ENCODE measurements around the gene NR2F2. TPM values are rescaled to one million over a fixed set of nuclear protein-coding genes. Genes with fewer than 3 reads are reported as not detected.

Gene NR2F2
- total RNA-seq, 1 experiment from 2014 or later = 140 TPM

DNA sequence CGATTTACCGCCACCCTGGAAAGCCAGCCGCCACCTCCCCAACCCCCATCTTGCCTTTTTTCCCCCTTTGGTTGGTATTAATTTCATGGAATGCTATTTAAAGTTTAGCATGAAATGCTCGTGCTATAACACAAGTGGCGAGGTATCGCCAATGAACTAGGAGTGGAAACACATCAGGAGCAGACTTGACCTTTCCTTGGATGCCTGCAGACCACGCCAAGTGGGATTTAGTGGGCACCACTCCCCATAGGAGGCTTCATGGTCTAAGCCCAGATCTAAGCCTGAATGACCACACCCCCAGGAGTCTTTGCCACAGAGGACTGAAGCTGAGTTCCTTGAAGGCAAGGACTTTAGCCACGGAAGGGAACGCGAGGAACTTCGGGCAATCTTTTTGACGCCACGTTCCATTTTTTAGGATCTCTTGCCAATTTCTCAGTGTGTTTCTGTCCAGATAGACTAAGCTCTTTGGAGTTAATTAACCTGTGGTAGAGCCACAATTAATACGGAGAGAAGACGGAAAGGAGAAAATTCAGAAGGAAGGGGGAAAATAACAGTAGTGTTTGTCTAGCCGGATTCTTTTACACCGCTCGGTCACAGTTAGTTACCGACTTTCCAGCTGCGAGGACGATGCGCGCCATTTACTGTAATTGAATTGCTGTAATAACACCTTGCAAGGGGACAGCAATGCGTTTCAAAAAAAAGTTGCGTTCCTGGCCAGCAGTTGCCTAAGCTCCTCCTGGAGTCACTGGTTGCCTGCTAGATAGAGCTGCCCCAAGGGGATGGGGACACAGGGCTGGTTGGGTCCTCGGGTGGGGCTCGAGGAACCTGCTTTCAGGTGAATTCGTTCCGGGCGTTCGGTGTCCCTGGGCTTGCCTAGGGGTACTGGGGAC lies 37.1 kb downstream of the NR2F2 start:
- H3K9me3 ChIP-seq = no peaks in the 10 kb centered on the region
- TF ChIP-seq CTCF (IDR thresholded peaks at IDR 0.05; ENCODE audit: insufficient read depth in 1 of 2, low read depth in 1 of 2, low read length in 1 of 2, severe bottlenecking in 1 of 2, unreplicated experiment in 1 of 2) = no peak
- no peak overlapping the region for H3K4me3 Mint-ChIP-seq (ENCODE audit: unreplicated experiment)
- BruUV-seq (replicated peaks) = no TSS peak
- ChIA-PET POLR2A (no interaction called here), CTCF (no interaction called here)
- no peaks in the 10 kb centered on the region for H3K36me3 ChIP-seq (ENCODE audit: control insufficient read depth, insufficient read depth, low read length)
- H3K4me3 ChIP-seq (ENCODE audit: low read depth, low read length) = no peak overlapping the region
- no peaks in the 10 kb centered on the region for H3K9me3 Mint-ChIP-seq (ENCODE audit: unreplicated experiment)
- no peaks in the 10 kb centered on the region for H3K4me1 Mint-ChIP-seq (ENCODE audit: low read depth, unreplicated experiment)
- DNase-seq = no peak
- no peak overlapping the region for H3K27ac Mint-ChIP-seq (ENCODE audit: unreplicated experiment)
- H3K4me1 ChIP-seq = no peaks in the 10 kb centered on the region
- H3K27me3 Mint-ChIP-seq (ENCODE audit: insufficient read depth, unreplicated experiment) = no peaks in the 10 kb centered on the region
- intact Hi-C loops (cut with micrococcal nuclease; ENCODE audit: unreplicated experiment) = no loop called here
- no peaks in the 10 kb centered on the region for H3K36me3 Mint-ChIP-seq (ENCODE audit: insufficient read depth, unreplicated experiment)
- no peaks in the 10 kb centered on the region for H3K27me3 ChIP-seq (replicated peaks; ENCODE audit: control insufficient read depth, insufficient read depth, low read length)

GRCh38 chr15:96369351-96369750 lies 38.9 kb downstream of the NR2F2 start:
- no peak overlapping the region for H3K4me3 Mint-ChIP-seq (ENCODE audit: unreplicated experiment)

More at GRCh38 chr15:96369351-96369750, 38.9 kb downstream of the NR2F2 start:
- Mint-ChIP-seq H3K4me1 (ENCODE audit: low read depth, unreplicated experiment) (no peaks in the 10 kb centered on the region), H3K27me3 (ENCODE audit: insufficient read depth, unreplicated experiment) (no peaks in the 10 kb centered on the region), H3K36me3 (ENCODE audit: insufficient read depth, unreplicated experiment) (no peaks in the 10 kb centered on the region), H3K9me3 (ENCODE audit: unreplicated experiment) (no peaks in the 10 kb centered on the region), H3K27ac (ENCODE audit: unreplicated experiment) (no peak overlapping the region)
- Histone ChIP-seq H3K4me3 (ENCODE audit: low read depth, low read length) (no peak overlapping the region), H3K36me3 (ENCODE audit: control insufficient read depth, insufficient read depth, low read length) (no peaks in the 10 kb centered on the region), H3K9me3 (no peaks in the 10 kb centered on the region), H3K27me3 (replicated peaks; ENCODE audit: control insufficient read depth, insufficient read depth, low read length) (no peaks in the 10 kb centered on the region), H3K4me1 (no peaks in the 10 kb centered on the region)
- ChIA-PET CTCF (interaction anchor here (0.6 kb wide), 1 partner anchor 1060 kb away, joined by 5 read pairs; no protein-coding TSS in a partner anchor), POLR2A (no interaction called here)
- intact Hi-C loops (cut with micrococcal nuclease; ENCODE audit: unreplicated experiment) = no loop called here
- BruUV-seq (replicated peaks) = no TSS peak
- no peak for DNase-seq
- no peak for TF ChIP-seq CTCF (IDR thresholded peaks at IDR 0.05; ENCODE audit: insufficient read depth in 1 of 2, low read depth in 1 of 2, low read length in 1 of 2, severe bottlenecking in 1 of 2, unreplicated experiment in 1 of 2)

Data from Caco-2 (cell line).